ENCODE data around the gene NUMBL. TPM values are rescaled to one million over a fixed set of nuclear protein-coding genes. Genes with fewer than 3 reads are reported as not detected.

Gene NUMBL
- total RNA-seq, 4 donors from 2014 or later, result 18.8 to 90.5 (median 44.3) TPM

- Histone ChIP-seq H3K9me3 (no peaks in the 10 kb centered on the region), H3K36me3 (no peaks in the 10 kb centered on the region), H3K27ac (no peak overlapping the region), H3K4me3 (no peak overlapping the region), H3K27me3 (no peaks in the 10 kb centered on the region), H3K4me1 (peaks cover 5 to 8% of the 10 kb centered on the region in 2 donors)
- intact Hi-C loops (cut with DNase I; ENCODE audit: low total_unique reads), result no loop called here
- TF ChIP-seq POLR2A (IDR thresholded peaks at IDR 0.05) (no peak), CTCF (IDR thresholded peaks at IDR 0.05) (no peak)
- no peak for DNase-seq
Observed at GRCh38 chr19:40724315-40724714, 33.9 kb upstream of the NUMBL start.

- DNase-seq, result no peak
- intact Hi-C loops (cut with DNase I; ENCODE audit: low total_unique reads), result no loop called here
- no peaks in the 10 kb centered on the region for H3K9me3 ChIP-seq
- no peak overlapping the region for H3K27ac ChIP-seq
- peaks cover 5 to 8% of the 10 kb centered on the region in 2 donors for H3K4me1 ChIP-seq
- no peaks in the 10 kb centered on the region for H3K36me3 ChIP-seq
- H3K4me3 ChIP-seq, result no peak overlapping the region
- H3K27me3 ChIP-seq, result no peaks in the 10 kb centered on the region
- no peak for TF ChIP-seq CTCF (IDR thresholded peaks at IDR 0.05)
Observed at GRCh38 chr19:40723661-40724254, 33.3 kb upstream of the NUMBL start.

- Histone ChIP-seq H3K27ac (peak overlapping the region; percentile 98 to 99), H3K27me3 (no peaks in the 10 kb centered on the region), H3K36me3 (no peaks in the 10 kb centered on the region), H3K9me3 (no peaks in the 10 kb centered on the region), H3K4me1 (peaks cover 5 to 8% of the 10 kb centered on the region in 2 donors), H3K4me3 (peak overlapping the region in 1 of 2 donors; percentile 2)
- intact Hi-C loops (cut with DNase I; ENCODE audit: low total_unique reads), result no loop called here
- no peak for DNase-seq
- TF ChIP-seq CTCF (IDR thresholded peaks at IDR 0.05) (no peak), POLR2A (IDR thresholded peaks at IDR 0.05) (no peak)
Observed at GRCh38 chr19:40721936-40722661, 31.6 kb upstream of the NUMBL start.

GRCh38 chr19:40721140-40721486 lies 30.7 kb upstream of the NUMBL start:
- no peak for DNase-seq
- peak overlapping the region; percentile 98 to 99 for H3K27ac ChIP-seq
- no peaks in the 10 kb centered on the region for H3K9me3 ChIP-seq
- no peak for TF ChIP-seq POLR2A (IDR thresholded peaks at IDR 0.05)
- TF ChIP-seq CTCF (IDR thresholded peaks at IDR 0.05), result no peak
- intact Hi-C loops (cut with DNase I; ENCODE audit: low total_unique reads), result no loop called here
- peak overlapping the region; percentile 68 to 71 for H3K4me3 ChIP-seq
- H3K4me1 ChIP-seq, result peaks cover 5 to 8% of the 10 kb centered on the region in 2 donors
- no peaks in the 10 kb centered on the region for H3K36me3 ChIP-seq
- no peaks in the 10 kb centered on the region for H3K27me3 ChIP-seq

- H3K36me3 ChIP-seq, result no peaks in the 10 kb centered on the region
- intact Hi-C loops (cut with DNase I; ENCODE audit: low total_unique reads), result no loop called here
- no peak for DNase-seq
- H3K27ac ChIP-seq, result peak overlapping the region; percentile 98 to 99
- H3K4me3 ChIP-seq, result peak overlapping the region; percentile 68 to 71
- H3K4me1 ChIP-seq, result peaks cover 5 to 8% of the 10 kb centered on the region in 2 donors
- H3K9me3 ChIP-seq, result no peaks in the 10 kb centered on the region
- H3K27me3 ChIP-seq, result no peaks in the 10 kb centered on the region
- TF ChIP-seq CTCF (IDR thresholded peaks at IDR 0.05), result no peak
- no peak for TF ChIP-seq POLR2A (IDR thresholded peaks at IDR 0.05)
Observed at GRCh38 chr19:40719414-40719894, 29.0 kb upstream of the NUMBL start.
